Ishikawa (cell line): ENCODE measurements around the gene MESP1.

ENCODE experiments used
- CREB1 ChIP-seq: IDR thresholded peaks from 2 replicates; pipeline ENCODE4 v1.6.1; 2012; ENCODE audit warnings: low read depth
- EGR1 ChIP-seq: IDR thresholded peaks from 2 replicates; pipeline ENCODE4 v1.6.1; 2012
- EP300 ChIP-seq: IDR thresholded peaks from 2 replicates; pipeline ENCODE4 v1.6.1; 2012; ENCODE audit warnings: borderline replicate concordance
- MAX ChIP-seq: IDR thresholded peaks from 2 replicates; pipeline ENCODE4 v1.6.1; 2012
- NFIC ChIP-seq: IDR thresholded peaks from 2 replicates; pipeline ENCODE4 v1.6.1; 2012
- RAD21 ChIP-seq: IDR thresholded peaks from 2 replicates; pipeline ENCODE4 v1.6.1; 2012; ENCODE audit warnings: low read depth
- USF1 ChIP-seq: IDR thresholded peaks from 2 replicates; pipeline ENCODE4 v1.6.1; 2012
- ZBTB7A ChIP-seq: IDR thresholded peaks from 2 replicates; pipeline ENCODE4 v1.6.1; 2012; ENCODE audit warnings: low read depth
- TF ChIP-seq, protein P1 (sequence below): IDR thresholded peaks from 2 replicates; pipeline ENCODE4 v1.6.1; 2012; ENCODE audit warnings: low read depth, mild to moderate bottlenecking

- TF ChIP-seq, protein P1, sequence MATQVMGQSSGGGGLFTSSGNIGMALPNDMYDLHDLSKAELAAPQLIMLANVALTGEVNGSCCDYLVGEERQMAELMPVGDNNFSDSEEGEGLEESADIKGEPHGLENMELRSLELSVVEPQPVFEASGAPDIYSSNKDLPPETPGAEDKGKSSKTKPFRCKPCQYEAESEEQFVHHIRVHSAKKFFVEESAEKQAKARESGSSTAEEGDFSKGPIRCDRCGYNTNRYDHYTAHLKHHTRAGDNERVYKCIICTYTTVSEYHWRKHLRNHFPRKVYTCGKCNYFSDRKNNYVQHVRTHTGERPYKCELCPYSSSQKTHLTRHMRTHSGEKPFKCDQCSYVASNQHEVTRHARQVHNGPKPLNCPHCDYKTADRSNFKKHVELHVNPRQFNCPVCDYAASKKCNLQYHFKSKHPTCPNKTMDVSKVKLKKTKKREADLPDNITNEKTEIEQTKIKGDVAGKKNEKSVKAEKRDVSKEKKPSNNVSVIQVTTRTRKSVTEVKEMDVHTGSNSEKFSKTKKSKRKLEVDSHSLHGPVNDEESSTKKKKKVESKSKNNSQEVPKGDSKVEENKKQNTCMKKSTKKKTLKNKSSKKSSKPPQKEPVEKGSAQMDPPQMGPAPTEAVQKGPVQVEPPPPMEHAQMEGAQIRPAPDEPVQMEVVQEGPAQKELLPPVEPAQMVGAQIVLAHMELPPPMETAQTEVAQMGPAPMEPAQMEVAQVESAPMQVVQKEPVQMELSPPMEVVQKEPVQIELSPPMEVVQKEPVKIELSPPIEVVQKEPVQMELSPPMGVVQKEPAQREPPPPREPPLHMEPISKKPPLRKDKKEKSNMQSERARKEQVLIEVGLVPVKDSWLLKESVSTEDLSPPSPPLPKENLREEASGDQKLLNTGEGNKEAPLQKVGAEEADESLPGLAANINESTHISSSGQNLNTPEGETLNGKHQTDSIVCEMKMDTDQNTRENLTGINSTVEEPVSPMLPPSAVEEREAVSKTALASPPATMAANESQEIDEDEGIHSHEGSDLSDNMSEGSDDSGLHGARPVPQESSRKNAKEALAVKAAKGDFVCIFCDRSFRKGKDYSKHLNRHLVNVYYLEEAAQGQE = no peak
- TF ChIP-seq ZBTB7A (no peak), EP300 (no peak), EGR1 (no peak), MAX (no peak), CREB1 (no peak), RAD21 (no peak), NFIC (no peak), USF1 (no peak)
Observed at GRCh38 chr15:89723031-89723430, 28.0 kb downstream of the MESP1 start.
